A375 (cell line): ENCODE results near the gene APBA2. TPM values are rescaled to one million over a fixed set of nuclear protein-coding genes. Genes with fewer than 3 reads are reported as not detected.

Experiments used
- total RNA-seq: library from RNA; depleted of rRNA; stranded (reverse); fragments of >200 nt; shearing (Covaris generic); gene quantifications from 2 replicates; pipeline ENCODE4 v1.2.3, GENCODE V29; 2014; rRNA removed

Gene APBA2
- 42.8 and 45.4 TPM in 2 replicates for total RNA-seq

GRCh38 chr15:28885630-28886430 is at the start of gene APBA2:
APBA2 (plus strand) TSS chr15:28885974; CDS start chr15:29053885, 167,911 bp downstream.

GRCh38 chr15:28848521-28848920 is 37.3 kb upstream of the APBA2 start, which contains the start of gene GOLGA6L7:
GOLGA6L7 (minus strand) TSS chr15:28848644; CDS start chr15:28848549, 95 bp downstream.

Other genes with a start within 250 kb of the APBA2 start
- 0.08 TPM in 1 of 2 replicates, not detected in the other for gene GOLGA8M, start 173.6 kb upstream of the APBA2 start, total RNA-seq
- gene GOLGA6L7, start 37.3 kb upstream of the APBA2 start, total RNA-seq: not detected in 2 replicates